Adipose tissue (tissue), 3 donors: ENCODE measurements around the gene RIPOR3. TPM values are rescaled to one million over a fixed set of nuclear protein-coding genes. Genes with fewer than 3 reads are reported as not detected.

Experiments used
- H3K27ac ChIP-seq: one replicate; pipeline ENCODE4 v1.5.1; 2013; ENCODE audit warnings: low read depth, low read length
- WGBS, 3 donors: extraction: QIAGEN DNeasy Blood & Tissue Kit; methylation state at CpG; one replicate each; pipeline ENCODE4 v1.1.7; 2013; 5-methylcytosine and 5-hydroxymethylcytosine counted together
- polyA plus RNA-seq, 3 donors: library from polyadenylated mRNA; stranded (reverse); fragments of 200-250 nt; gene quantifications; one replicate each; pipeline ENCODE4 v1.2.3, GENCODE V29; 2013
- donor health status: healthy with polysubstance abuse.
- donor health status: Bipolar disorder and iron deficiency.
- donor health status: healthy.

RIPOR3 gene
- polyA plus RNA-seq, 3 donors, result 5.3 to 42.7 (median 23.7) TPM

DNA sequence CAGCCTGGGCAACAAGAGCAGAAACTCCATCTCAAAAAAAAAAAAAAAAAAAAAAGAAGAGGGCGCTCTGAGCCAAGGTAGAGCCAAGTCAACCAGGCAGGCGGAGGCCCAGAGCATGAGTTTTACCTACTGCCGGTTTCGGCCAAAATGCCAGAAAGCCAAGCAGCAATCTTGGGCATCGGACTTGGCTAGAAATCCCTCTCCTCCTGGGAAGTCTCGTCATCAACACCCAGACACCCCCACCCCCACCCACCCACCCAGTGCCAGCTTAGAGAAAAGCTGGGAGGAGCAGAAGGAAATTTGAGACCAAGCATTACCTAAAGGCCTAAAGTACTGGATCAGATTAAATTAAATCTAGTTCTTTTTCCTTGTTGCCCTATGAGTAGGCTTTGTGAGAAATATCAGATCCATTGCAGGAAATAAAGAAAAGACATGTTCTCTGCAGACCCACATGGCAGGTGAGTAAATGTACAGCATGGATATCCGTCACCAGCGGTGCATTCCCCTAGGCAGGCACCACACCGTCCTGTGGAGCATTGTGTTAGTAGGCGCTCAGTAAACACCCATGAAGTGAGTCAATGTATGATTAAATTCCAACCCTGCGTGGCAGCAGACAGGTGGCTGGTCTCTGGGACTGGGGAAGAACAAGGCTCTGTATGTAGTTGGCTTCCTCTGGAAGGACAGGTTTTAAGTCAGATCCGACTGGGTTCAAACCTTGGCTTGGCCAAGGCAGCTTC is 21.0 kb downstream of the RIPOR3 start:
- H3K27ac ChIP-seq, result no peak overlapping the region

DNA sequence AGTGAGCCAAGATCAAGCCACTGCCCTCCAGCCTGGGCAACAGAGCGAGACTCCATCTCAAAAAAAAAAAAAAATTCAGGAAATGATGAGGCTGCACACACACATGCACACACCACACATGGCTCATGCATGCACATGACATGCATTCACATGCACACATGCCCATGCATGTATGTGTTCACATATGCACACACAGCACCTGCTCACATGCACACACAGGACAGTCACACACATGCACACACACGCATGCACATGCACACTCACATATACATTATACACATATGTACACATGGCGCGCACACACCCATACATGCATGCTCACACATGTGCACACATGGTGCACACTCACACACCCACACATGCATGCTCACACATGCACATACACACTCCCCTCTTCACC is 22.5 kb downstream of the RIPOR3 start:
- WGBS, 3 donors, result 92 to 100% (median 98%) methylated on average over 4 of the region's 4 CpGs
- no peak overlapping the region for H3K27ac ChIP-seq

More for the DNA sequence above, 21.0 kb downstream of the RIPOR3 start:
- 60 to 87% (median 84%) methylated on average over 11 to 12 of the region's 12 CpGs for WGBS, 3 donors

DNA sequence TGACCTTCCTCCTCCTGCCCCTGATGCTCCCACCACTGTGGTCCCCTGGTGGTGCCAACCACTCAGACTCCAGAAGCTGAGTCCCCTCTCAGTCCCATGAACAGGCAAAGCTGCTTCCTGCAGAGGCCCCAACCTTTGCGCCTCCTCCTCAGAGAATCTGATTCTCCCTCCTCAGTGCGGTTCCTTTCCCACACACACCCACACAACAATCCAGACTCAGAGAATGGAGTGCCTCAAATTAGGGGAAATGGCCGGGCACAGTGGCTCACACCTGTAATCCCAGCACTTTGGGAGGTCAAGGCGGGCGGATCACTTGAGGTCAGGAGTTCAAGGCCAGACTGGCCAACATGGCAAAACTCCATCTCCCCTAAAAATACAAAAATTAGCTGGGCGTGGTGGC is 23.0 kb downstream of the RIPOR3 start:
- 90 to 95% (median 94%) methylated on average over 6 of the region's 6 CpGs for WGBS, 3 donors
- H3K27ac ChIP-seq, result no peak overlapping the region

GRCh38 chr20:50666709-50667298 is 24.5 kb downstream of the RIPOR3 start:
- WGBS, 3 donors, result 79 to 91% (median 87%) methylated on average over 9 of the region's 9 CpGs
- no peak overlapping the region for H3K27ac ChIP-seq

GRCh38 chr20:50664254-50664653 is 27.1 kb downstream of the RIPOR3 start:
- H3K27ac ChIP-seq, result no peak overlapping the region
- 38 to 85% (median 65%) methylated on average over 11 of the region's 11 CpGs for WGBS, 3 donors

- 25 to 85% (median 82%) methylated on average over 10 of the region's 10 CpGs for WGBS, 3 donors
- H3K27ac ChIP-seq, result no peak overlapping the region
Measured at GRCh38 chr20:50663095-50663821, 28.1 kb downstream of the RIPOR3 start.

DNA sequence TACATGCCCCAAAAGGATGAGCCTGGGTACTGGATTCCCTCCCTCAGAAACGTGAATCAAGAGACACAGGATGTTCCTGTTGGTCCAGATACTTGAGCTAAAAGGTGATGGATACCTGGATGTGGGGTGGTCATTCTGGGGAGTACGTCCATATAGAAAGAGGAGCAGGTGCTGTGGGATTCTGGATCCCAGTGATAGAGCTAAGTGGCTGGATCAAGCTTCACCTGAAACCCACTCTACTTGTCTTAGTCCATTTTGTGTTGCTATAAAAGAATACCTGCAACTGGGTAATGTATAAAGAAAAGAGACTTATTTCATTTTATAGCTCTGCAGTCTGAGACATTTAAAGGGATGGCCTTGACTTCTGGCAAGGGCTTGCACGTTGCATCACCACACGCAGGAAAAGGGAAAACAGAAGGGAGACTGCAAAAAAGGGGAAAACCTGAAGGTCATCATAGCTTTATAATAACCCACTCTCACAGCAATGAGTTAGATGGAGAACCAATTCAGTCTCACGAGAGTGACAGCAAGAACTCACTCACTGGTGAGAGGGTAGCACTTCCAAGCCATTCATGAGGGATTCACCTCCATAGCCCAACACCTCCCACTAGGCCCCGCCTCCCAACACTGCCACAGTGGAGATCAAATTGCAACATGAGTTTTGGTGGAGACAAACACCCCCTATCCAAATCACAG is 31.2 kb downstream of the RIPOR3 start:
- H3K27ac ChIP-seq, result no peak overlapping the region
- 73 to 83% (median 81%) methylated on average over 6 of the region's 6 CpGs for WGBS, 3 donors

DNA sequence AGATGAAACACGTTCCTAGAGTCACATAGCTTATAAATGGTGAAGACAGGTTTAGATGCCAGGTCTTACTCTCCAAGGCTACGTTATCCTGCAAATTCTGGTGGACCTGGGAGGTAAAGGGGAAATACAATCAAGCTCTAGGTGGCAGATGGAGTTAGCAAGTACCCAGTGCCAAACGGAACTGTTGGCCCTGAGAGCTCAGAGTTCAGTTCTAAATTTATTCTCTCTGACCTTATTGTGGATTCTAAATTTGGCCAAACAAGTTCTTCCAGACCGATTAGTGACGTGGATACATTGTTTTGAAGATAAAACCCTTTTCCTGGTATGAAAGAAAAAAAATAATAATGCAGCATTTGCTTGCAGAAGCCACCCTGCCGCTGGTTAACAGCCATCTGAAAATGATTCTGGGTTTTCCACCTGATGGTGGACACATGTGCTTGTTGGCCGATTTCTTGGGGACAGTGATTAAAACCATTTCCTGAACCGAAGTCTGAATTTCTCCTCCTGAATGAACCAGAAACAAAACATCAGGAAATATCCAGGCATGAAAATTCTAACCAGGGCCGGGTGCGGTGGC is 32.5 kb downstream of the RIPOR3 start:
- H3K27ac ChIP-seq, result no peak overlapping the region
- 19 to 65% (median 53%) methylated on average over 10 of the region's 10 CpGs for WGBS, 3 donors

GRCh38 chr20:50655311-50655880 is 35.9 kb downstream of the RIPOR3 start:
- no peak overlapping the region for H3K27ac ChIP-seq
- 47 to 54% (median 51%) methylated on average over 16 of the region's 16 CpGs for WGBS, 3 donors

- H3K27ac ChIP-seq, result no peak overlapping the region
- WGBS, 3 donors, result 55 to 74% (median 60%) methylated on average over 6 of the region's 6 CpGs
Measured at GRCh38 chr20:50654904-50655303, 36.4 kb downstream of the RIPOR3 start.

GRCh38 chr20:50652702-50653294 is 38.5 kb downstream of the RIPOR3 start:
- WGBS, 3 donors, result 64 to 77% (median 66%) methylated on average over 11 of the region's 11 CpGs
- no peak overlapping the region for H3K27ac ChIP-seq

DNA sequence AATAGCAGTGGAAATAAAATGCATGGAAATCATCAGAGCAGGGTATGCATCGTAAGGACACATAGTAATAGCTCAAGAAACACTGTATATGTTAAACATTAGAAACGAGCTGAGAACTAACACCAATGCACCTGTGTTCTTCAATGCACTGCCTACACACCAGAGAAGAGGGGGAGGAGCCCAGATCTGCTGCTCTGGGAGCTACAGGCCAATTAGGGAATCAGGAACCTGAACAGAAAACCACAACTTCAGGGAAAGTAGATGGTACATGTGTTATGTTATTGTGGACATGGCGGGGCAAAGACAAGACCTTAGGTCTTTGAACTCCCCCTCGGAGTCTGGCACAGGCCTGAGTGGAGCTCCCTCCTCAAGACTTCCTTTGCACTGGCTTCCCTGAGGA is 39.7 kb downstream of the RIPOR3 start:
- WGBS, 3 donors, result 87 to 94% (median 89%) methylated on average over 4 of the region's 4 CpGs
- no peak overlapping the region for H3K27ac ChIP-seq

- no peak overlapping the region for H3K27ac ChIP-seq
Measured at GRCh38 chr20:50649590-50649989, 41.8 kb downstream of the RIPOR3 start.

DNA sequence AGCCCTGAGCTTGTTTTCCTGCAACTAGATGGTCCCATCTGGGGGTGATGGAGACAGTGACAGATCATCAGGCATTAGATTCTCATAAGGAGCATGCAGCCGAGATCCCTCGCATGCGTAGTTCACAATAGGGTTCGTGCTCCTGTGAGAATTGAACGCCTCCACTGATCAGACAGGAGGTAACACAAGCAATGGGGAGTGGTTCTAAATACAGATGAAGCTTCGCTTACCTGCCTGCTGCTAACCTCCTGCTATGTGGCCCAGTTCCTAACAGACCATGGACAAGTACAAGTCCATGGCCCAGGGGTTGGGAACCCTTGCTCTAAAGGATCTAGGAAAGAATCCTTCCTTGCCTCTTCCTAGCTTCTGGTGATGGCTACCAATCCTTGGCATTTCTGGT is 42.7 kb downstream of the RIPOR3 start:
- 95 to 96% (median 95%) methylated on average over 6 of the region's 6 CpGs for WGBS, 3 donors
- no peak overlapping the region for H3K27ac ChIP-seq

More at GRCh38 chr20:50649590-50649989, 41.8 kb downstream of the RIPOR3 start:
- WGBS, 3 donors, result 59 to 78% (median 67%) methylated on average over 5 of the region's 5 CpGs

GRCh38 chr20:50646483-50646996 is 44.8 kb downstream of the RIPOR3 start:
- 44 to 69% (median 47%) methylated on average over 1 of the region's 1 CpG for WGBS, 3 donors
- no peak overlapping the region for H3K27ac ChIP-seq

- H3K27ac ChIP-seq, result no peak overlapping the region
- 52 to 59% (median 54%) methylated on average over 23 of the region's 23 CpGs for WGBS, 3 donors
Measured at GRCh38 chr20:50645253-50646068, 45.9 kb downstream of the RIPOR3 start.

GRCh38 chr20:50642288-50642803 is 49.0 kb downstream of the RIPOR3 start:
- WGBS, 3 donors, result 31 to 48% (median 42%) methylated on average over 3 to 4 of the region's 4 CpGs
- no peak overlapping the region for H3K27ac ChIP-seq
